HepG2 (cell line): Measurements from ENCODE around the gene AKAP6. TPM values are rescaled to one million over a fixed set of nuclear protein-coding genes. Genes with fewer than 3 reads are reported as not detected.
A peak's percentile ranks its signal among the peaks of the same experiment; 100 is the strongest.
"Not testable (repeated sequence)": the region's sequence is repeated elsewhere in the genome, so short reads cannot be mapped to it uniquely, and the experiment has no call there.

ENCODE experiments used
- ATAC-seq: fragments of 200-7000 bp; cut with Tn5 transposase; 3 replicates; pipeline ENCODE4 v1.9.1; 2020; ENCODE audit warnings: mild to moderate bottlenecking, moderate library complexity
- BruUV-seq: library from RNA; stranded (reverse); fragments of 400-500 nt; replicated peaks from 2 replicates; lab custom pipeline; 2021; lab: Mats Ljungman, UMichigan
- CTCF ChIA-PET: fragments of 300-600 bp; formaldehyde crosslinking; extraction: SDS; loops from one replicate; lab custom pipeline; 2021; ENCODE audit warnings: low total read pairs, inconsistent platforms, low intra/inter-chr PET ratio; lab: Yijun Ruan, JAX
- POLR2A ChIA-PET: fragments of 350-600 bp; sonication (Branson Sonifier 250); formaldehyde crosslinking; loops from one replicate; lab custom pipeline; 2020; ENCODE audit warnings: antibody characterized with exemption, inconsistent platforms; lab: Yijun Ruan, JAX
- DNase-seq: peaks from one replicate; pipeline ENCODE4 v3.0.0-alpha.2; 2015; ENCODE audit warnings: low spot score
- FAIRE-seq: peaks from 3 replicates; lab custom pipeline; 2011; peaks lifted over from hg19 to GRCh38; lab: Jason Lieb, UNC
- H2AFZ ChIP-seq: one replicate; pipeline ENCODE4 v1.6.1; 2011; ENCODE audit warnings: low read length, inconsistent platforms
- H3K27ac ChIP-seq: fragments of 300-600 bp; 3 replicates; pipeline ENCODE4 v1.8.0; 2011; ENCODE audit warnings: mixed run types, mild to moderate bottlenecking, mixed read lengths, low read length, inconsistent platforms; ENCODE audit not compliant: insufficient read depth; ENCODE audit errors: extremely low read length
- H3K27me3 ChIP-seq, 2 experiments: fragments of 200-600 bp in 1 of 2; 2 replicates in 1 of 2; 3 replicates in 1 of 2; pipeline versions ENCODE4 v1.6.0 to v1.8.0; 2011; ENCODE audit warnings: low read length in 2 of 2, mild to moderate bottlenecking in 2 of 2, moderate library complexity in 2 of 2, inconsistent platforms in 1 of 2; ENCODE audit not compliant: insufficient read depth in 2 of 2, control insufficient read depth in 1 of 2
- H3K36me3 ChIP-seq, 2 experiments: fragments of 200-600 bp in 1 of 2; replicated peaks in 1 of 2; 2 replicates in 1 of 2; 3 replicates in 1 of 2; pipeline versions ENCODE4 v1.5.1 to v1.8.0; 2011; ENCODE audit warnings: low read length in 2 of 2, inconsistent platforms in 1 of 2; ENCODE audit not compliant: insufficient read depth in 2 of 2, control insufficient read depth in 1 of 2
- H3K4me1 ChIP-seq: 2 replicates; pipeline ENCODE4 v1.5.1; 2012; ENCODE audit warnings: low read length, inconsistent platforms; ENCODE audit not compliant: insufficient read depth
- H3K4me2 ChIP-seq: 2 replicates; pipeline ENCODE4 v1.6.0; 2011; ENCODE audit warnings: low read depth, low read length, inconsistent platforms
- H3K4me3 ChIP-seq, 3 experiments: fragments of 200-600 bp in 1 of 3; sonication (generic), shearing (Covaris generic) in 1 of 3; replicated peaks in 1 of 3; 2 replicates each; pipeline ENCODE4 v1.5.1; 2011 to 2016; ENCODE audit warnings: low read length in 3 of 3, inconsistent platforms in 2 of 3, low read depth in 2 of 3, mild to moderate bottlenecking in 2 of 3, control low read depth in 1 of 3, mixed read lengths in 1 of 3; ENCODE audit not compliant: insufficient read depth in 1 of 3
- H3K79me2 ChIP-seq: one replicate; pipeline ENCODE4 v1.6.1; 2011; ENCODE audit warnings: low read length, inconsistent platforms; ENCODE audit not compliant: insufficient read depth
- H3K9ac ChIP-seq: 2 replicates; pipeline ENCODE4 v1.6.0; 2011; ENCODE audit warnings: mild to moderate bottlenecking, low read depth, low read length, inconsistent platforms; ENCODE audit not compliant: insufficient read depth
- H3K9me3 ChIP-seq: 2 replicates; pipeline ENCODE4 v1.5.1; 2012; ENCODE audit warnings: mild to moderate bottlenecking, low read length
- H4K20me1 ChIP-seq: 2 replicates; pipeline ENCODE4 v1.6.0; 2011; ENCODE audit warnings: inconsistent platforms, mild to moderate bottlenecking, low read length, moderate library complexity; ENCODE audit not compliant: insufficient read depth
- HMG20A ChIP-seq: IDR thresholded peaks from 2 replicates; pipeline ENCODE4 v1.6.1; 2016; ENCODE audit warnings: borderline replicate concordance
- ZNF75D ChIP-seq: sonication (generic); formaldehyde crosslinking; IDR thresholded peaks from 2 replicates; pipeline ENCODE4 v1.8.1; 2023; ENCODE audit warnings: missing genetic modification reagents, mild to moderate bottlenecking, borderline replicate concordance
- ZNF766 ChIP-seq: sonication (generic); formaldehyde crosslinking; IDR thresholded peaks from 2 replicates; pipeline ENCODE4 v1.5.0; 2020; ENCODE audit warnings: missing genetic modification reagents, borderline replicate concordance
- ZNF768 ChIP-seq: sonication (generic); formaldehyde crosslinking; IDR thresholded peaks from 2 replicates; pipeline ENCODE4 v1.4.0; 2020; ENCODE audit warnings: missing genetic modification reagents
- WGBS: methylation state at CpG from one replicate; pipeline ENCODE4 v1.1.6; 2017; ENCODE audit warnings: low lambda C conversion rate; 5-methylcytosine and 5-hydroxymethylcytosine counted together
- in situ Hi-C: cut with HindIII; loops from 2 replicates; pipeline ENCODE4 v1.10.0; 2017; ENCODE audit warnings: low pct_unique_long_range_greater_than_20kb; ENCODE audit not compliant: extremely low pct_ligation_motif_present
- intact Hi-C: fragments of 100-400 bp; cut with micrococcal nuclease; formaldehyde crosslinking; loops from one replicate; pipeline ENCODE4 v1.10.0; 2022; ENCODE audit not compliant: unreplicated experiment
- polyA plus RNA-seq, 8 experiments: library from polyadenylated mRNA; depleted of rRNA in 3 of 8; stranded (reverse) in 7 of 8; unstranded in 1 of 8; fragments of >200 nt; fragmentation: Illumina TruSeq in 4 of 8; extraction: Trizol in 4 of 8; gene quantifications; 2 replicates each; pipeline versions ENCODE4 v1.2.1 to v1.2.3, GENCODE V29; 2011 to 2016; ENCODE audit warnings: low read depth in 4 of 8, missing spikeins in 1 of 8, mixed read lengths in 1 of 8; ENCODE audit not compliant: insufficient read depth in 1 of 8
- total RNA-seq, 5 experiments: library from RNA; depleted of rRNA; stranded (reverse); fragments of >200 nt; fragmentation: Illumina TruSeq; extraction: Trizol; gene quantifications; 2 replicates each; pipeline ENCODE4 v1.2.3, GENCODE V29; 2016; ENCODE audit warnings: low read depth in 1 of 5

Gene AKAP6
- total and polyA plus RNA-seq, 2 of the 13 experiments (the other 11 are each of a cell fraction or from before 2014, with no cell fraction given) = 1.4 TPM

GRCh38 chr14:32460267-32460666 is 131.2 kb downstream of the AKAP6 start:
- TF ChIP-seq ZNF766 (CRISPR knock-in tag) (no peak), ZNF75D (0 out of 2 replicates have a peak, but pooled peaks have one; percentile 61), ZNF768 (CRISPR knock-in tag) (no peak), HMG20A (CRISPR knock-in tag) (no peak)

GRCh38 chr14:32462553-32462952 is 133.5 kb downstream of the AKAP6 start:
- intact Hi-C loops, H4K20me1 ChIP-seq, H3K4me1 ChIP-seq, H3K9ac ChIP-seq, H3K4me2 ChIP-seq, BruUV-seq, H2AFZ ChIP-seq, H3K79me2 ChIP-seq, CTCF ChIA-PET, H3K36me3 ChIP-seq, DNase-seq, H3K9me3 ChIP-seq, H3K27me3 ChIP-seq, POLR2A ChIA-PET, ATAC-seq, H3K4me3 ChIP-seq, FAIRE-seq, H3K27ac ChIP-seq: not testable (repeated sequence)
- 8% methylated on average over 4 of the region's 4 CpGs for WGBS
- in situ Hi-C loops = loop anchor here (10.0 kb wide), 1 partner anchor 538 kb away; no protein-coding TSS in a partner anchor

More at GRCh38 chr14:32460267-32460666, 131.2 kb downstream of the AKAP6 start:
- H3K27ac ChIP-seq = no peak overlapping the region
- no peak overlapping the region for H2AFZ ChIP-seq
- H3K79me2 ChIP-seq = no peaks in the 10 kb centered on the region
- intact Hi-C loops (no loop called here), in situ Hi-C loops (loop anchor here (10.0 kb wide), 1 partner anchor 535 kb away; no protein-coding TSS in a partner anchor)
- BruUV-seq = no TSS peak
- FAIRE-seq = no peak
- POLR2A ChIA-PET = no interaction called here
- H3K27me3 ChIP-seq = no peaks in the 10 kb centered on the region
- H3K9me3 ChIP-seq = no peaks in the 10 kb centered on the region
- H3K36me3 ChIP-seq = no peaks in the 10 kb centered on the region
- H3K9ac ChIP-seq = no peak overlapping the region
- no peak for DNase-seq
- H3K4me1 ChIP-seq = no peaks in the 10 kb centered on the region
- ATAC-seq = no peak; the same call in 1 of the 3 replicates
- no peak overlapping the region for H3K4me3 ChIP-seq
- CTCF ChIA-PET = no interaction called here
- no peak overlapping the region for H3K4me2 ChIP-seq
- no peaks in the 10 kb centered on the region for H4K20me1 ChIP-seq
- WGBS = 13% methylated on average over 4 of the region's 4 CpGs
